GM21526 (cell line): Measurements from ENCODE around the gene HNRNPH2.

ENCODE experiments used
- ATAC-seq: cut with Tn5 transposase; IDR thresholded peaks from one replicate; pipeline ENCODE4 v1.9.1; 2021; ENCODE audit warnings: moderate library complexity; ENCODE audit not compliant: unreplicated experiment, low FRiP score

Gene HNRNPH2

DNA sequence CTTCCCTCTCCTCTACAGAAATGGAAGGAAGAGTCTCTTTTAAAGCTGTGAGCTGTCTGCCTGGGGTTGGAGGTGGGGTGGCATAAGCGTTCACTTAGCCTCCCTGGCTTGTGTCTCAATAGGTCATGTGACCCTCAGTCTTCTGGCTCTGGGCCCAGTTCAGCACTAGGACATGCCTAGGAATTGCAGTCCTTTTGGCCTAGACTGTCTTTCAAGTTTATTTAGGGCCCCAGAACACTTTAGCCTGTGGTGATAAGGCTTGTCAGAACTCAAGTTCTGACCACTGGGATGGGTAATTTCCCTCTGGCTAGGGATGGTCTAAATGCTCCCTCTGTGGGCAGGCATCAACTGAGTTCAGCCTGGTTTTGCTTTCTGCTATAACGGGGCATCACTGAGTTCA lies 42.9 kb downstream of the HNRNPH2 start:
- ATAC-seq: no peak

DNA sequence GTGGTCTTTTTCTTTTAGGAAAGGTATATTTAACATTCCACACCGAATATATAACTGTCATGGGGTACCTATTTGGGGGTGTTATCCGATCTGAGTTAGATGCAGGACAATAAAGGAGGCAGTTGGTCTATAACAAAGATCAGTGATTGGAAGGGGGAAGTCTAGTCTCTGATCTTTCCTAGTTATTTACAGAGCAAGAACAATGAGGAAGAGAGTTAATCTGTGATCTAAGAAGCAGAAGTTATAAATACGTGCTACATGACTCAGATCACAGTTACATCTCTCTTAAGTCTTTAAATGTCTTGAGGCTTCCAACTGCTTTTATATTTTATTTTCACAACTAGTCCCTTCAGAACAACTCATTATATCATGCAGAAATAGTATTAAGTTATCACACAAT lies 44.0 kb downstream of the HNRNPH2 start:
- no peak for ATAC-seq

DNA sequence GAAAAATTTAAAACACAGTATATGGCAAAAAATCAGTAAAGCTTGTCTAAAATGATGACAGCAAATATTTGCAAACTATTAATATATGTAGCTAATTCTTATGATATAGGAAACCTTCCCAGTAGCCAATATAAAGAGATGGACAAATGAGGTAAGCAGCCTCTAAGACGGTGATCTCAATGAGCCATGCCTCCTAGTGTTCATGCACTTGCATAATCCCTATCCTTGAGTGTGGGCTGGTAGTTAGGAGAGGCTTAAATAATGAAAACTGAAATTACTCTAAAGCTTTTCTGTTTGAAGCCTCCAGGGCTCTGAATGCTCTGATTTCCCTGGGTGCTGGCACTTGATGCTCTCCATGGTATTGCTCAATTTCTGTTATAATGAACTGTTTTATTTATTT lies 52.6 kb downstream of the HNRNPH2 start:
- no peak for ATAC-seq

DNA sequence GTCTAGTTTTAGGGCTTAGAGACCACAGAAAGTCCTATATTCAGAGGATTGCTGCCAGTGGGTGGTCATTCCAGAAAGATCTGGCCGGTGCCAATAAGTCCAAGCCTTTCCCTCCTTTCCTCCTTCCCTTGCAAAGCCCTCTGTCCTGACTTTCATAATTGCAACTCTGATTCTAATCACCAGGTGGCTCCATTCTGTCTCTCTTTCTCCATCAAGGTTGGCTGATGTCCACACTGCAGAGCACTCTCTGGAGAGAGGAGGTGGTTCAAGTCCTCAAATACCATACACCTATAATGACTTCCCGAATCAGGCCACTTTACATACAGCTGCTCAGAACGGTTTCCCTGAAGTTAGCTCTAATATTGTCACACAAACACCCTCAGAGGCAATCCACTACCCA lies 54.9 kb downstream of the HNRNPH2 start:
- ATAC-seq: no peak
